Loucy (cell line): ENCODE measurements around the gene ABCA7.

Experiments
- H2AFZ ChIP-seq: fragments of 200-600 bp; sonication (generic); 2 replicates; pipeline ENCODE4 v1.6.0; 2016; ENCODE audit warnings: antibody characterized with exemption, mild to moderate bottlenecking, low read length, moderate library complexity
- H3F3A ChIP-seq: fragments of 200-600 bp; 2 replicates; pipeline ENCODE4 v1.6.0; 2016; ENCODE audit warnings: antibody characterized with exemption, low read depth, mild to moderate bottlenecking
- H3K27me3 ChIP-seq: fragments of 200-600 bp; sonication (generic); 2 replicates; pipeline ENCODE4 v1.6.1; 2014; ENCODE audit warnings: low read length, mild to moderate bottlenecking; ENCODE audit not compliant: insufficient read depth, poor library complexity, severe bottlenecking
- H3K36me3 ChIP-seq: fragments of 200-600 bp; sonication (generic); 2 replicates; pipeline ENCODE4 v1.6.1; 2016; ENCODE audit warnings: low read length; ENCODE audit not compliant: insufficient read depth
- H3K4me1 ChIP-seq: fragments of 200-600 bp; sonication (generic); 2 replicates; pipeline ENCODE4 v1.5.1; 2014; ENCODE audit warnings: low read length, mild to moderate bottlenecking; ENCODE audit not compliant: insufficient read depth, poor library complexity, severe bottlenecking
- H3K4me2 ChIP-seq: fragments of 200-600 bp; sonication (generic); 2 replicates; pipeline ENCODE4 v1.6.0; 2014; ENCODE audit warnings: antibody characterized with exemption, low read length, low read depth, mild to moderate bottlenecking; ENCODE audit not compliant: poor library complexity, severe bottlenecking
- H3K4me3 ChIP-seq: fragments of 200-600 bp; sonication (generic); 2 replicates; pipeline ENCODE4 v1.5.1; 2014; ENCODE audit warnings: low read length, mild to moderate bottlenecking, mixed read lengths; ENCODE audit not compliant: poor library complexity, severe bottlenecking
- H3K79me2 ChIP-seq: fragments of 200-600 bp; sonication (generic); 2 replicates; pipeline ENCODE4 v1.6.1; 2014; ENCODE audit warnings: low read length; ENCODE audit not compliant: insufficient read depth
- H3K9ac ChIP-seq: fragments of 200-600 bp; sonication (generic); 2 replicates; pipeline ENCODE4 v1.6.0; 2014; ENCODE audit warnings: mild to moderate bottlenecking, low read depth, low read length, moderate library complexity; ENCODE audit not compliant: poor library complexity, severe bottlenecking
- H3K9me2 ChIP-seq: fragments of 200-600 bp; sonication (generic); replicated peaks from 2 replicates; pipeline ENCODE4 v1.6.1; 2016; ENCODE audit warnings: low read depth, low read length, mixed read lengths
- H3K9me3 ChIP-seq: fragments of 200-600 bp; sonication (generic); 2 replicates; pipeline ENCODE4 v1.6.1; 2014; ENCODE audit warnings: mild to moderate bottlenecking, antibody characterized with exemption, low read length, low read depth; ENCODE audit not compliant: insufficient read depth
- H4K20me1 ChIP-seq: fragments of 200-600 bp; sonication (generic); 2 replicates; pipeline ENCODE4 v1.6.0; 2014; ENCODE audit warnings: antibody characterized with exemption, low read length, mild to moderate bottlenecking; ENCODE audit not compliant: insufficient read depth, poor library complexity, severe bottlenecking
- EZH2phosphoT487 ChIP-seq: fragments of 200-600 bp; IDR thresholded peaks from 2 replicates; pipeline ENCODE4 v1.6.1; 2018; ENCODE audit warnings: antibody characterized with exemption, mild to moderate bottlenecking, moderate library complexity, borderline replicate concordance
- TF ChIP-seq, protein P1 (sequence below): fragments of 200-600 bp; sonication (generic); conservative IDR thresholded peaks from 2 replicates; pipeline ENCODE4 v1.5.1; 2014; ENCODE audit warnings: mild to moderate bottlenecking, antibody characterized with exemption, low read length

The ABCA7 gene

DNA sequence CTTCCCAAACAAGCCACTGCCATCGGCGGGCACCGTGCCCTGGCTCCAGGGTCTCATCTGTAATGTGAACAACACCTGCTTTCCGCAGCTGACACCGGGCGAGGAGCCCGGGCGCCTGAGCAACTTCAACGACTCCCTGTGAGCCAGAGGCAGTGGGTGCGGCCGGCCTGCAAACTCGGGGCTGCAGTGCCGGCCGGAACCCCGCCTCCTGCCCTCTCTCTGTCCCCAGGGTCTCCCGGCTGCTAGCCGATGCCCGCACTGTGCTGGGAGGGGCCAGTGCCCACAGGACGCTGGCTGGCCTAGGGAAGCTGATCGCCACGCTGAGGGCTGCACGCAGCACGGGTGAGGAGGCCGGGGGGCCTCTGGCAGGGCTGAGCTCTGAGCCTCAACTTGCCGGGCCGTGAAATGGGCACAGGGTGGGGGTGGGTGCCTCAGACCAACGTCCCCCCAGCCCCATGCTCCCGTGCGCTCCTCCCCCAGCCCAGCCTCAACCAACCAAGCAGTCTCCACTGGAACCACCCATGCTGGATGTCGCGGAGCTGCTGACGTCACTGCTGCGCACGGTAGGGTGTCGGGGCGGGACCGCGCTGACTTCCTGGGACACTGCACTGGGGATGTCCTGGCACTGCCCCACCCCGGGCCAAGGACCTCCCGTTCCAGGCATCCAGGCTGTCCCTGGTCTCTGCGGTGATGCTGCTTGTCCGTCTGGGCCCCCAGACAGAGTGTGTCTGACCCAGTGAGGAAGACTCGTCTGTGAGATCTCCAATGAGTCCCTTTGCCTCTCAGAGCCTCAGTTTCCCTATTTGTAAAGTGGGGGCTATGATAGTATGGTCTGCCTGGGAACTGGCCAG lies 2.2 kb downstream of the ABCA7 start:
- no peak overlapping the region for H2AFZ ChIP-seq
- H3K9me3 ChIP-seq: no peaks in the 10 kb centered on the region
- H4K20me1 ChIP-seq: peaks cover 3% of the 10 kb centered on the region
- no peaks in the 10 kb centered on the region for H3K79me2 ChIP-seq
- no peak for TF ChIP-seq EZH2phosphoT487
- TF ChIP-seq, protein P1, sequence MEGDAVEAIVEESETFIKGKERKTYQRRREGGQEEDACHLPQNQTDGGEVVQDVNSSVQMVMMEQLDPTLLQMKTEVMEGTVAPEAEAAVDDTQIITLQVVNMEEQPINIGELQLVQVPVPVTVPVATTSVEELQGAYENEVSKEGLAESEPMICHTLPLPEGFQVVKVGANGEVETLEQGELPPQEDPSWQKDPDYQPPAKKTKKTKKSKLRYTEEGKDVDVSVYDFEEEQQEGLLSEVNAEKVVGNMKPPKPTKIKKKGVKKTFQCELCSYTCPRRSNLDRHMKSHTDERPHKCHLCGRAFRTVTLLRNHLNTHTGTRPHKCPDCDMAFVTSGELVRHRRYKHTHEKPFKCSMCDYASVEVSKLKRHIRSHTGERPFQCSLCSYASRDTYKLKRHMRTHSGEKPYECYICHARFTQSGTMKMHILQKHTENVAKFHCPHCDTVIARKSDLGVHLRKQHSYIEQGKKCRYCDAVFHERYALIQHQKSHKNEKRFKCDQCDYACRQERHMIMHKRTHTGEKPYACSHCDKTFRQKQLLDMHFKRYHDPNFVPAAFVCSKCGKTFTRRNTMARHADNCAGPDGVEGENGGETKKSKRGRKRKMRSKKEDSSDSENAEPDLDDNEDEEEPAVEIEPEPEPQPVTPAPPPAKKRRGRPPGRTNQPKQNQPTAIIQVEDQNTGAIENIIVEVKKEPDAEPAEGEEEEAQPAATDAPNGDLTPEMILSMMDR: no peak
- H3K9ac ChIP-seq: no peak overlapping the region
- H3F3A ChIP-seq: peaks cover 10% of the 10 kb centered on the region
- H3K9me2 ChIP-seq: no peaks in the 10 kb centered on the region
- no peaks in the 10 kb centered on the region for H3K27me3 ChIP-seq
- H3K4me2 ChIP-seq: no peak overlapping the region
- no peak overlapping the region for H3K4me3 ChIP-seq
- peaks cover 39% of the 10 kb centered on the region for H3K4me1 ChIP-seq
- H3K36me3 ChIP-seq: no peaks in the 10 kb centered on the region; the same call in 1 of the 2 replicates

GRCh38 chr19:1042689-1043511 lies 3.0 kb downstream of the ABCA7 start:
- Histone ChIP-seq H3K36me3 (no peaks in the 10 kb centered on the region), H3K4me1 (peaks cover 32% of the 10 kb centered on the region)
- TF ChIP-seq EZH2phosphoT487: no peak
- TF ChIP-seq, protein P1: no peak

DNA sequence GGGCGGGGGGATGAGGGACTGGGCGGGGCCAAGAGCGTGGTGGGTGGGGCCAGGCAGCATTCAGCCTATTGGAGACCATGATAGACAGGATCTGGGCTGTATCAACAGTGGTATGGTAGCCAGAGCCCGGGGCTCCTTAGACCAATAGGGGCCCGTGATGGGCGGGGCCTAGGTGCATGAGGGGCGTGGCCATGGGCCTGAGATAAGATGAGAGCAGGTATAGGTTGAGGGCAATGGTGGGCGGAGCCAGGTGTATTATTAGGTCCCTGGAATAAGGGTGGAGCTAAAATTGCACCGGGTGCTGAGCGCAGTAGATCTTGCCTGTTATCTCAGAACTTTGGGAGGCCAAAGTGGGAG lies 5.3 kb downstream of the ABCA7 start:
- peaks cover 11% of the 10 kb centered on the region for H3K4me1 ChIP-seq
- no peaks in the 10 kb centered on the region for H3K9me3 ChIP-seq
- no peak overlapping the region for H3K4me3 ChIP-seq
- no peak overlapping the region for H3K9ac ChIP-seq
- no peaks in the 10 kb centered on the region for H3K9me2 ChIP-seq
- no peak overlapping the region for H3K4me2 ChIP-seq
- no peaks in the 10 kb centered on the region for H3K27me3 ChIP-seq
- no peaks in the 10 kb centered on the region for H3F3A ChIP-seq
- H3K36me3 ChIP-seq: no peaks in the 10 kb centered on the region
- no peak overlapping the region for H2AFZ ChIP-seq
- no peaks in the 10 kb centered on the region for H3K79me2 ChIP-seq
- TF ChIP-seq EZH2phosphoT487: no peak
- TF ChIP-seq, protein P1: no peak
- no peaks in the 10 kb centered on the region for H4K20me1 ChIP-seq

More at GRCh38 chr19:1042689-1043511, 3.0 kb downstream of the ABCA7 start:
- Histone ChIP-seq H3K9me3 (no peaks in the 10 kb centered on the region), H3K9me2 (no peaks in the 10 kb centered on the region), H2AFZ (no peak overlapping the region), H3K4me3 (no peak overlapping the region), H3K79me2 (no peaks in the 10 kb centered on the region), H3K9ac (no peak overlapping the region), H4K20me1 (peaks cover 3% of the 10 kb centered on the region), H3F3A (peaks cover 10% of the 10 kb centered on the region), H3K4me2 (no peak overlapping the region), H3K27me3 (no peaks in the 10 kb centered on the region)
